Naive thymus-derived CD4-positive, alpha-beta T cell (primary cell): ENCODE data around the gene PADI4. TPM values are rescaled to one million over a fixed set of nuclear protein-coding genes. Genes with fewer than 3 reads are reported as not detected.

ENCODE experiments used
- ATAC-seq: fragments of 150-1000 bp; cut with Tn5 transposase; 2 replicates; pipeline ENCODE4 v1.10.0; 2021; ENCODE audit warnings: mild to moderate bottlenecking, moderate library complexity
- CTCF ChIA-PET: fragments of 350-600 bp; sonication (Branson Sonifier 250); formaldehyde crosslinking; loops from one replicate; lab custom pipeline; 2021; ENCODE audit warnings: antibody characterized with exemption; lab: Charles Lee
- POLR2A ChIA-PET: fragments of 350-600 bp; sonication (Branson Sonifier 250); formaldehyde crosslinking; loops from one replicate; lab custom pipeline; 2021; ENCODE audit warnings: antibody characterized with exemption, inconsistent platforms; lab: Charles Lee
- DNase-seq, 9 donors: peaks; one replicate each; pipeline versions ENCODE4 v3.0.0 to v3.0.0-alpha.2; 2020 to 2022; ENCODE audit warnings: mixed read lengths in 1 of 9
- H3K27ac ChIP-seq: one replicate; pipeline ENCODE4 v1.7.0; 2013; ENCODE audit warnings: mild to moderate bottlenecking, low read depth, low read length, moderate library complexity
- H3K27me3 ChIP-seq, 2 donors: one replicate each; pipeline ENCODE4 v1.7.0; 2013; ENCODE audit warnings: low read length in 2 of 2, mild to moderate bottlenecking in 2 of 2, moderate library complexity in 2 of 2; ENCODE audit not compliant: control insufficient read depth in 2 of 2, insufficient read depth in 2 of 2
- H3K36me3 ChIP-seq, 3 experiments: 1 replicate in 2 of 3; 2 replicates in 1 of 3; pipeline ENCODE4 v1.7.0; 2013; ENCODE audit warnings: low read length in 3 of 3, mild to moderate bottlenecking in 3 of 3, moderate library complexity in 1 of 3; ENCODE audit not compliant: insufficient read depth in 3 of 3, control insufficient read depth in 2 of 3
- H3K4me1 ChIP-seq, 2 donors: one replicate each; pipeline ENCODE4 v1.7.0; 2013; ENCODE audit warnings: low read length in 2 of 2, mild to moderate bottlenecking in 2 of 2, moderate library complexity in 1 of 2; ENCODE audit not compliant: control insufficient read depth in 2 of 2, insufficient read depth in 2 of 2
- H3K4me3 ChIP-seq: 2 replicates; pipeline ENCODE4 v1.7.0; 2013; ENCODE audit warnings: mild to moderate bottlenecking, low read length
- H3K9me3 ChIP-seq, 3 experiments: 1 replicate in 2 of 3; 2 replicates in 1 of 3; pipeline ENCODE4 v1.7.0; 2013; ENCODE audit warnings: low read length in 3 of 3; ENCODE audit not compliant: control insufficient read depth in 2 of 3
- H3K27ac Mint-ChIP-seq, 9 donors: one replicate each; pipeline ENCODE4 v1.8.0; 2020 to 2022; ENCODE audit warnings: mixed read lengths in 9 of 9, mild to moderate bottlenecking in 8 of 9, moderate library complexity in 5 of 9, inconsistent platforms in 2 of 9
- H3K27me3 Mint-ChIP-seq, 5 donors: one replicate each; pipeline ENCODE4 v1.8.0; 2021 to 2022; ENCODE audit warnings: mixed read lengths in 5 of 5, mild to moderate bottlenecking in 1 of 5
- H3K36me3 Mint-ChIP-seq, 5 donors: one replicate each; pipeline ENCODE4 v1.8.0; 2020 to 2022; ENCODE audit warnings: mixed read lengths in 5 of 5, mild to moderate bottlenecking in 3 of 5, inconsistent platforms in 1 of 5
- H3K4me1 Mint-ChIP-seq, 7 donors: one replicate each; pipeline ENCODE4 v1.8.0; 2020 to 2022; ENCODE audit warnings: mixed read lengths in 7 of 7, mild to moderate bottlenecking in 3 of 7, inconsistent platforms in 1 of 7
- H3K4me3 Mint-ChIP-seq, 10 donors: one replicate each; pipeline ENCODE4 v1.8.0; 2020 to 2022; ENCODE audit warnings: mild to moderate bottlenecking in 10 of 10, mixed read lengths in 10 of 10, moderate library complexity in 6 of 10, inconsistent platforms in 2 of 10
- H3K9me3 Mint-ChIP-seq, 11 donors: one replicate each; pipeline ENCODE4 v1.8.0; 2020 to 2022; ENCODE audit warnings: mixed read lengths in 11 of 11, mild to moderate bottlenecking in 4 of 11, inconsistent platforms in 1 of 11, moderate library complexity in 1 of 11
- intact Hi-C, 2 donors: fragments of 100-400 bp; cut with micrococcal nuclease; formaldehyde crosslinking; loops; one replicate each; pipeline ENCODE4 v1.15.1; 2023
- polyA plus RNA-seq, 2 donors: library from polyadenylated mRNA; unstranded; fragments of 300-500 nt; fragmentation: Illumina TruSeq; gene quantifications; one replicate each; pipeline ENCODE4 v1.2.3, GENCODE V29; 2021
- total RNA-seq, 6 experiments: library from RNA in 5 of 6; stranded (reverse) in 5 of 6; gene quantifications; 1 replicate in 5 of 6; 2 replicates in 1 of 6; pipeline ENCODE4 v1.2.3 and lab custom pipeline; 2021 to 2026

The PADI4 gene
- total and polyA plus RNA-seq, 7 experiments from 2014 or later: 0.12 to 20.5 (median 2.4) TPM

DNA sequence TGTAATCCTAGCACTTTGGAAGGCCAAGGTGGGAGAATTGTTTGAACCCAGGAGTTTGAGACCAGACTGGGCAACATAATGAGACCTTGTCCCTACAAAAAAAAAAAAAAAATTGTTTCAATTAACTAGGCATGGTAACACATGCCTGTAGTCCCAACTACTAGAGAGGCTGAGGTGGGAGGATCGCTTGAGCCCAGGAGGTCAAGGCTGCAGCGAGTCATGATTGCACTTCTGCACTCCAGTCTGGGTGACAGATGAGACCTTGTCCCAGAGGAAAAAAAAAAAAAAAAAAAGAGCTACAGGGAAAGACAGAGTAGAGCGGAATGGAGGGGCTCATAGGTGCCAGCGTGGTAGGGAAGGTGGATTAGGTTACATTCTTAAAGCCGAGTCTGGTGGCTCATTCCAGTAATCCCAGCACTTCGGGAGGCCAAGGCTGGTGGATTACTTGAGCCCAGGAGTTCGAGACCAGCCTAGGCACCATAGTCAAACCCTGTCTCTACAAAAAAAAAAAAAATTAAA lies 43.0 kb downstream of the PADI4 start:
- H3K36me3 ChIP-seq: no peaks in the 10 kb centered on the region
- Mint-ChIP-seq H3K36me3 (no peaks in the 10 kb centered on the region), H3K27ac (peak overlapping the region in 1 of 9 donors; percentile 79), H3K4me1 (peaks cover 0 to 27% (median 10%) of the 10 kb centered on the region in 7 donors), H3K4me3 (no peak overlapping the region), H3K9me3 (peaks cover 0 to 2% (median 0%) of the 10 kb centered on the region in 11 donors), H3K27me3 (peaks cover 0 to 15% (median 0%) of the 10 kb centered on the region in 5 donors)
- no peak for ATAC-seq
- intact Hi-C loops: no loop called here
- ChIA-PET POLR2A (no interaction called here), CTCF (no interaction called here)
- H3K9me3 ChIP-seq: no peaks in the 10 kb centered on the region
- no peak overlapping the region for H3K27ac ChIP-seq
- H3K4me3 ChIP-seq: no peak overlapping the region
- H3K27me3 ChIP-seq: no peaks in the 10 kb centered on the region
- DNase-seq: no peak
- H3K4me1 ChIP-seq: no peaks in the 10 kb centered on the region

DNA sequence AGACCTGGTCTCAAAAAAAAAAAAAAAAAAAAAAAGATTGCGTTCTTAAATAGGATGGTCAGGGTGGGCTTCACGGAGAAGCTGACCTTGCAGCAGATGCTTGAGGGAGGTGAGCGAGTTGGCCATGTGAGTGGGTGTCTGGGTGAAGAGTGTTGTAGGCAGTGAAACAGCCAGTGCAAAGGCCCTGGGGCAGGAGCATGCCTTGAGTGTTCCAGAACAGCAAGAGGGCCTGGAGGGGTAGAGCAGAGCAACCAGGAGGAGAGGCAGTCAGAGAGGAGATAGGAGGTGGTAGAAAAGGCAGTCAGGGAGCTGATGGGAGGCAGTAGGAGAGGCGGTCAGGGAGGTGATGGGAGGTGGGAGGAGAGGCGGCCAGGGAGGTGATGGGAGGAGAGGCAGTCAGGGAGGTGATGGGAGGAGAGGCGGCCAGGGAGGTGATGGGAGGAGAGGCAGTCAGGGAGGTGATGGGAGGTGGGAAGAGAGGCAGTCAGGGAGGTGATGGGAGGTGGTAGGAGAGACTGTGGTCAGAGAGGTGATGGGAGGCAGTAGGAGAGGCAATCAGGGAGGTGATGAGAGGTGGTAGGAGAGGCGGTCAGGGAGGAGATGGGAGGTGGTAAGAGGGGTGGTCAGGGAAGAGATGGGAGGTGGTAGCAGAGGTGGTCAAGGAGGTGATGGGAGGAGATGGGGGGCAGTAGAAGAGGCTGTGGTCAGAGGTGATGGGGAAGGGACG lies 43.8 kb downstream of the PADI4 start:
- Mint-ChIP-seq H3K9me3 (peaks cover 0 to 2% (median 0%) of the 10 kb centered on the region in 11 donors), H3K27ac (peak overlapping the region in 3 of 9 donors; percentile 23 to 55 (median 34)), H3K4me3 (no peak overlapping the region), H3K4me1 (peaks cover 4 to 34% (median 14%) of the 10 kb centered on the region in 7 donors), H3K36me3 (peaks cover 0 to 4% (median 0%) of the 10 kb centered on the region in 5 donors), H3K27me3 (peaks cover 0 to 15% (median 0%) of the 10 kb centered on the region in 5 donors)
- H3K9me3 ChIP-seq: no peaks in the 10 kb centered on the region
- ChIA-PET POLR2A (no interaction called here), CTCF (no interaction called here)
- no peak for ATAC-seq
- peaks cover 0 to 7% of the 10 kb centered on the region in 2 donors for H3K4me1 ChIP-seq
- no peak overlapping the region for H3K4me3 ChIP-seq
- H3K27me3 ChIP-seq: no peaks in the 10 kb centered on the region
- DNase-seq: no peak
- H3K36me3 ChIP-seq: no peaks in the 10 kb centered on the region
- H3K27ac ChIP-seq: no peak overlapping the region
- intact Hi-C loops: no loop called here

DNA sequence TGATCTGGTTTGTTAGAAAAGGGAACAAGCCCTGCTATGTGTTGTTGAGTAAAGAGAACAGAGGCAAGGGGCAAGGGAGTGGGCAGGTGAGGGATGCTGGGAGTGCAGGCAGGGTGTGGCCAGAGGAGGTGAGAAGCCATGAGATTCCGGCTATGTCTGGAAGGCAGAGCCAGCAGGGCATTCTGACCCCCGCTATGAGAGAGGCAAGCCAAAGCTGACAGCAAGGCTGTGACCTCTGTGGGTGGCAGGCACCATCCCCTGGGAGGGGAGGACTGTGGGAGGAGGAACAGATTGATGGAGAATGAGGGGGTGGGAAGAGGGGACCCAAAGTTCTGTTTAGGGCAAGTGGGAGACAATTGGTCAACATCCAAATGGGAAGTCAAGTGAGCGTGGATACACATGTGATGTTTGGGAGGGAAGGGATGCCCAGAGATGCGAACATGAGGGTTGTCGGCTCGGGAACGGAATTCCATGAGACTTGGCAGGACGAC lies 44.5 kb downstream of the PADI4 start:
- no peak overlapping the region for H3K27ac ChIP-seq
- H3K36me3 Mint-ChIP-seq: peaks cover 0 to 5% (median 0%) of the 10 kb centered on the region in 5 donors
- H3K27me3 Mint-ChIP-seq: peaks cover 0 to 15% (median 0%) of the 10 kb centered on the region in 5 donors
- H3K36me3 ChIP-seq: no peaks in the 10 kb centered on the region
- peak overlapping the region in 1 of 10 donors; percentile 39 for H3K4me3 Mint-ChIP-seq
- H3K4me1 Mint-ChIP-seq: peaks cover 5 to 36% (median 15%) of the 10 kb centered on the region in 7 donors
- H3K27me3 ChIP-seq: no peaks in the 10 kb centered on the region
- ATAC-seq (no peak), DNase-seq (no peak)
- ChIA-PET CTCF (no interaction called here), POLR2A (no interaction called here)
- H3K4me3 ChIP-seq: no peak overlapping the region
- H3K9me3 Mint-ChIP-seq: peaks cover 0 to 2% (median 0%) of the 10 kb centered on the region in 11 donors
- H3K4me1 ChIP-seq: peaks cover 0 to 8% of the 10 kb centered on the region in 2 donors
- no peaks in the 10 kb centered on the region for H3K9me3 ChIP-seq
- H3K27ac Mint-ChIP-seq: peak overlapping the region in 1 of 9 donors; percentile 41
- intact Hi-C loops: no loop called here

DNA sequence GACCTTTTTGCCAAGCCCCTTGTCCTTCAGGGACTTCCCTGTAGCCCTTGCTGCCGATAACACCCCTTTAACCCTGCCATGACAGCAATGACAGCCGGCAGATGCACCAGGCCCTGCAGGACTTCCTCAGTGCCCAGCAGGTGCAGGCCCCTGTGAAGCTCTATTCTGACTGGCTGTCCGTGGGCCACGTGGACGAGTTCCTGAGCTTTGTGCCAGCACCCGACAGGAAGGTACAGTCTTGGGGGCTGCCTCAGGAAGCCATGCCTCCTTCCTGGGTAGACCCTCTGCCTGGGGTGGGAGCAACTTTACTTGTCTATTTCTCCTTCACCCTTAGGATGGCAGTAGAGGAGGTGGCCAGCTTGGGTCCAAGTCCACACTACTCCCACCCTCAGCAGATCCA lies 47.9 kb downstream of the PADI4 start:
- Mint-ChIP-seq H3K4me1 (peaks cover 4 to 22% (median 10%) of the 10 kb centered on the region in 7 donors), H3K36me3 (peaks cover 0 to 5% (median 0%) of the 10 kb centered on the region in 5 donors), H3K27me3 (peaks cover 0 to 11% (median 0%) of the 10 kb centered on the region in 5 donors), H3K27ac (peak overlapping the region in 8 of 9 donors; percentile 62 to 94 (median 71)), H3K9me3 (peaks cover 0 to 2% (median 0%) of the 10 kb centered on the region in 11 donors), H3K4me3 (peak overlapping the region; percentile 12 to 82 (median 74))
- ChIA-PET CTCF (interaction anchor here (1.2 kb wide), 1 partner anchor 19 kb away, joined by 5 read pairs; no protein-coding TSS in a partner anchor), POLR2A (interaction anchor here (0.5 to 1.7 kb wide), 3 partner anchors 83 to 198 kb away, joined by 3 to 5 read pairs (median 4); partner anchors contain the start of gene RCC2)
- DNase-seq: peak in 2 of 9 donors; percentile 10 to 17
- Histone ChIP-seq H3K36me3 (no peaks in the 10 kb centered on the region), H3K27me3 (no peaks in the 10 kb centered on the region), H3K27ac (no peak overlapping the region), H3K4me1 (peaks cover 0 to 8% of the 10 kb centered on the region in 2 donors), H3K9me3 (no peaks in the 10 kb centered on the region), H3K4me3 (peak overlapping the region; percentile 33)
- intact Hi-C loops: no loop called here
- peak; percentile 67 for ATAC-seq

DNA sequence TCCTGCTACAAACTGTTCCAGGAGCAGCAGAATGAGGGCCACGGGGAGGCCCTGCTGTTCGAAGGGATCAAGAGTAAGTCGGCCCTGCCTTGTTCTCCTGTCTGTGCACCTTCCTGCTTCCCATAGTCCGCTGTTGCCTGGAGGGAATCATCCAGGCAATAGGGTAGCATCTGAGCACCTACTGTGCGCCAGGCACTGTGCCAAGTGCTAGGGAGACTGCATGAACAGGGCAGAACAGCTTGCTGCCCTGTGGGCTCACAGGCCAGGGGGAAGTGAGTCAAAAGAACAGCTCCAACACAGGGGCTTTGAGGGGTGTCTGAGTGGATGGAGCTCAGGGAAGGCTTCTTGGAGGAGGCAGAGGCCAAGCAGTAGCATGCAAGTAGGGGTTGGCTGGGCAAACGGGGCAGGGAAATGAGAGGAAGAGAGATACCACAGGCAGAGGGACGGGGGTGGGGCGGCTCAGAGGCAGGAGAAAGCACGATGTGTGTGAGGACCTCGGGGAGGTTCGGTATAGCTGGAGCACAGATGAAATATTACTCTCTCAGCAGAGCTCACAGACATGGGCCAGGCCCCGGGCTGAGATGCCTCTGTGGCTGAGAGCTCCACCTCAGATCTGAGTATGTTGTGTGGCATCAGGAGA lies 48.5 kb downstream of the PADI4 start:
- no peaks in the 10 kb centered on the region for H3K36me3 ChIP-seq
- H3K9me3 ChIP-seq: no peaks in the 10 kb centered on the region
- peak overlapping the region; percentile 33 for H3K4me3 ChIP-seq
- no peak overlapping the region for H3K27ac ChIP-seq
- H3K27me3 ChIP-seq: no peaks in the 10 kb centered on the region
- CTCF ChIA-PET: interaction anchor here (0.7 to 1.2 kb wide), 2 partner anchors 20 to 842 kb away, joined by 3 to 5 read pairs; partner anchors contain the start of gene RNU1-1
- ATAC-seq: peak; percentile 32
- peaks cover 0 to 10% (median 0%) of the 10 kb centered on the region in 5 donors for H3K27me3 Mint-ChIP-seq
- H3K4me1 Mint-ChIP-seq: peaks cover 4 to 21% (median 10%) of the 10 kb centered on the region in 7 donors
- peaks cover 0 to 8% of the 10 kb centered on the region in 2 donors for H3K4me1 ChIP-seq
- POLR2A ChIA-PET: interaction anchor here (0.5 to 1.7 kb wide), 2 partner anchors 84 to 197 kb away, joined by 3 to 4 read pairs; partner anchors contain the start of gene RCC2
- H3K36me3 Mint-ChIP-seq: peaks cover 0 to 5% (median 0%) of the 10 kb centered on the region in 5 donors
- H3K27ac Mint-ChIP-seq: peak overlapping the region in 8 of 9 donors; percentile 62 to 94 (median 70)
- intact Hi-C loops: no loop called here
- H3K4me3 Mint-ChIP-seq: peak overlapping the region; percentile 40 to 82 (median 74)
- DNase-seq: peak in 1 of 9 donors; percentile 6
- H3K9me3 Mint-ChIP-seq: peaks cover 0 to 2% (median 0%) of the 10 kb centered on the region in 11 donors

DNA sequence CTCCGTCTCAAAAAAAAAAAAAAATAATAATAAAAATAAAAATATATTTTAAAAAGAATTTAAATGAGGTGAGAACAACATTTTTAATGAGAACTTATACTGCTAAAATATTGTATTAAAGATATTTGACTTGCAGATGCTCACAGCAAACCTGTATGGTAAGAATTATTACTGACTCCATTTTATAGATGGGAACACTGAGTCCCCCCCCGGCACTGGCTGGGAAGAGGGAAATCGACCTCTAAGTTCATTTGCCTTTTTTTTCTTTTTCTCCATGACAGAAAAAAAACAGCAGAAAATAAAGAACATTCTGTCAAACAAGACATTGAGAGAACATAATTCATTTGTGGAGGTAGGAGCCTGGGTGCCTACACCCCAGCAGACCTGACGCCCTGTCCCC lies 50.6 kb downstream of the PADI4 start:
- Histone ChIP-seq H3K9me3 (no peaks in the 10 kb centered on the region), H3K4me1 (peaks cover 0 to 8% of the 10 kb centered on the region in 2 donors), H3K27ac (no peak overlapping the region), H3K36me3 (no peaks in the 10 kb centered on the region), H3K4me3 (no peak overlapping the region), H3K27me3 (no peaks in the 10 kb centered on the region)
- no peak overlapping the region for H3K4me3 Mint-ChIP-seq
- POLR2A ChIA-PET: no interaction called here
- no peaks in the 10 kb centered on the region for H3K9me3 Mint-ChIP-seq
- DNase-seq (no peak), ATAC-seq (no peak)
- no peak overlapping the region for H3K27ac Mint-ChIP-seq
- intact Hi-C loops: no loop called here
- peaks cover 0 to under 1% (median 0%) of the 10 kb centered on the region in 5 donors for H3K27me3 Mint-ChIP-seq
- H3K4me1 Mint-ChIP-seq: peaks cover 4 to 21% (median 13%) of the 10 kb centered on the region in 7 donors
- peaks cover 0 to 5% (median 0%) of the 10 kb centered on the region in 5 donors for H3K36me3 Mint-ChIP-seq
- CTCF ChIA-PET: no interaction called here
